H54 (cell line): ENCODE measurements around the gene PCBP3.
"Not testable (repeated sequence)": the region's sequence is repeated elsewhere in the genome, so short reads cannot be mapped to it uniquely, and the experiment has no call there.

Experiments used
- DNase-seq: peaks from one replicate; pipeline ENCODE4 v3.0.0; 2011; ENCODE audit warnings: low spot score, mixed read lengths; ENCODE audit not compliant: insufficient read length
- FAIRE-seq: peaks from 3 replicates; lab custom pipeline; 2011; peaks lifted over from hg19 to GRCh38; lab: Jason Lieb, UNC
- POLR2A ChIP-seq: IDR thresholded peaks from 2 replicates; pipeline ENCODE4 v1.6.1; 2011; ENCODE audit warnings: low read depth, mild to moderate bottlenecking, low read length

The PCBP3 gene

GRCh38 chr21:45826676-45827301 lies 183.3 kb downstream of the PCBP3 start:
- no peak for TF ChIP-seq POLR2A
- FAIRE-seq = no peak
- no peak for DNase-seq

- no peak for TF ChIP-seq POLR2A
- no peak for DNase-seq
- FAIRE-seq = no peak
Observed at GRCh38 chr21:45827302-45827692, 183.8 kb downstream of the PCBP3 start.

GRCh38 chr21:45827881-45828579 lies 184.5 kb downstream of the PCBP3 start:
- FAIRE-seq = no peak
- no peak for DNase-seq
- TF ChIP-seq POLR2A = no peak

- TF ChIP-seq POLR2A = no peak
- DNase-seq (no peak), FAIRE-seq (no peak)
Observed at GRCh38 chr21:45828580-45829570, 185.3 kb downstream of the PCBP3 start.

- no peak for FAIRE-seq
- no peak for TF ChIP-seq POLR2A
- no peak for DNase-seq
Observed at GRCh38 chr21:45829668-45830067, 186.1 kb downstream of the PCBP3 start.

- no peak for TF ChIP-seq POLR2A
- DNase-seq = no peak
- no peak for FAIRE-seq
Observed at GRCh38 chr21:45830221-45830640, 186.7 kb downstream of the PCBP3 start.

- FAIRE-seq (no peak), DNase-seq (no peak)
- no peak for TF ChIP-seq POLR2A
Observed at GRCh38 chr21:45830720-45831366, 187.3 kb downstream of the PCBP3 start.

GRCh38 chr21:45831991-45832740 lies 188.6 kb downstream of the PCBP3 start:
- FAIRE-seq (no peak), DNase-seq (no peak)
- no peak for TF ChIP-seq POLR2A

GRCh38 chr21:45832741-45833235 lies 189.3 kb downstream of the PCBP3 start:
- FAIRE-seq, DNase-seq: not testable (repeated sequence)

GRCh38 chr21:45833414-45833813 lies 189.9 kb downstream of the PCBP3 start:
- DNase-seq (no peak), FAIRE-seq (no peak)
- TF ChIP-seq POLR2A = no peak

- no peak for TF ChIP-seq POLR2A
- DNase-seq = no peak
- no peak for FAIRE-seq
Observed at GRCh38 chr21:45834026-45834715, 190.6 kb downstream of the PCBP3 start.

- TF ChIP-seq POLR2A = no peak
- DNase-seq (no peak), FAIRE-seq (no peak)
Observed at GRCh38 chr21:45834821-45835293, 191.3 kb downstream of the PCBP3 start.
